Esophagus muscularis mucosa (tissue), 4 donors: ENCODE measurements around the gene FCAMR. TPM values are rescaled to one million over a fixed set of nuclear protein-coding genes. Genes with fewer than 3 reads are reported as not detected.

ENCODE experiments used
- DNase-seq: peaks from one replicate; pipeline ENCODE4 v3.0.0-alpha.2; 2017; ENCODE audit errors: extremely low spot score
- H3K27ac ChIP-seq, 4 donors: fragments of 200-600 bp; sonication (generic); replicated peaks in 1 of 4; 1 replicate in 3 of 4; 2 replicates in 1 of 4; pipeline ENCODE4 v1.5.1; 2016 to 2019; ENCODE audit warnings: mild to moderate bottlenecking in 1 of 4
- H3K27me3 ChIP-seq, 4 donors: fragments of 200-600 bp; sonication (generic); one replicate each; pipeline versions ENCODE4 v1.5.1 to v1.6.0; 2016 to 2019
- H3K36me3 ChIP-seq, 4 donors: fragments of 200-600 bp; sonication (generic); one replicate each; pipeline ENCODE4 v1.5.1; 2016 to 2019
- H3K4me1 ChIP-seq, 4 donors: fragments of 200-600 bp; sonication (generic); one replicate each; pipeline ENCODE4 v1.5.1; 2016 to 2019
- H3K4me3 ChIP-seq, 4 donors: fragments of 200-600 bp; sonication (generic); 1 replicate in 2 of 4; 2 replicates in 2 of 4; pipeline ENCODE4 v1.5.1; 2016 to 2019; ENCODE audit warnings: mild to moderate bottlenecking in 4 of 4, moderate library complexity in 1 of 4
- H3K9me3 ChIP-seq, 4 donors: fragments of 200-600 bp; sonication (generic); 1 replicate in 3 of 4; 2 replicates in 1 of 4; pipeline ENCODE4 v1.5.1; 2016 to 2019
- CTCF ChIP-seq, 3 experiments: fragments of 200-600 bp in 2 of 3; fragments of 450-650 bp in 1 of 3; sonication (generic) in 2 of 3; IDR thresholded peaks; one replicate each; pipeline ENCODE4 v1.5.1; 2017 to 2019; ENCODE audit warnings: antibody characterized with exemption in 3 of 3, mild to moderate bottlenecking in 2 of 3, moderate library complexity in 1 of 3
- EP300 ChIP-seq: sonication (generic); formaldehyde crosslinking; IDR thresholded peaks from one replicate; pipeline ENCODE4 v1.6.1; 2017; ENCODE audit warnings: antibody characterized with exemption
- POLR2A ChIP-seq: fragments of 450-650 bp; IDR thresholded peaks from one replicate; pipeline ENCODE4 v1.6.1; 2017; ENCODE audit warnings: antibody characterized with exemption, moderate library complexity, mild to moderate bottlenecking, low read depth
- POLR2AphosphoS5 ChIP-seq, 2 donors: sonication (generic); formaldehyde crosslinking; IDR thresholded peaks; one replicate each; pipeline ENCODE4 v1.6.1; 2017; ENCODE audit warnings: antibody characterized with exemption in 2 of 2
- WGBS: methylation state at CpG from one replicate; pipeline ENCODE4 v1.1.5; 2018; 5-methylcytosine and 5-hydroxymethylcytosine counted together
- intact Hi-C: fragments of 100-400 bp; cut with DNase I; formaldehyde crosslinking; loops from one replicate; pipeline ENCODE4 v1.15.1; 2023
- total RNA-seq, 4 donors: library from RNA; depleted of rRNA; stranded (reverse); fragments of >200 nt; gene quantifications; one replicate each; pipeline versions ENCODE4 v1.1.0 to v1.2.1, GENCODE V29; 2016

FCAMR gene
- total RNA-seq, 4 donors from 2014 or later = not detected

GRCh38 chr1:207010726-207011125, 40.5 kb upstream of the FCAMR start:
- H3K9me3 ChIP-seq = no peaks in the 10 kb centered on the region
- WGBS = 97% methylated on average over 2 of the region's 2 CpGs
- DNase-seq = no peak
- intact Hi-C loops = no loop called here
- H3K36me3 ChIP-seq = no peaks in the 10 kb centered on the region
- H3K4me1 ChIP-seq = peaks cover 0 to 4% (median 2%) of the 10 kb centered on the region in 4 donors
- no peak overlapping the region for H3K27ac ChIP-seq
- TF ChIP-seq POLR2A (no peak), POLR2AphosphoS5 (IDR thresholded peaks at IDR 0.05) (no peak), CTCF (IDR thresholded peaks at IDR 0.05) (no peak), EP300 (no peak)
- peaks cover 0 to 3% (median 0%) of the 10 kb centered on the region in 4 donors for H3K27me3 ChIP-seq
- no peak overlapping the region for H3K4me3 ChIP-seq

- Histone ChIP-seq H3K4me3 (no peak overlapping the region), H3K36me3 (no peaks in the 10 kb centered on the region), H3K27me3 (peaks cover 0 to 3% (median 0%) of the 10 kb centered on the region in 4 donors), H3K4me1 (peaks cover 0 to 4% (median 2%) of the 10 kb centered on the region in 4 donors), H3K27ac (no peak overlapping the region), H3K9me3 (no peaks in the 10 kb centered on the region)
- TF ChIP-seq POLR2AphosphoS5 (IDR thresholded peaks at IDR 0.05) = no peak
- no peak for TF ChIP-seq CTCF (IDR thresholded peaks at IDR 0.05)
- TF ChIP-seq EP300 = no peak
- TF ChIP-seq POLR2A = no peak
- 74% methylated on average over 7 of the region's 7 CpGs for WGBS
- DNase-seq = no peak
- intact Hi-C loops = no loop called here
Observed at GRCh38 chr1:207009945-207010344, 39.7 kb upstream of the FCAMR start.

- TF ChIP-seq CTCF (IDR thresholded peaks at IDR 0.05) = no peak
- Histone ChIP-seq H3K9me3 (no peaks in the 10 kb centered on the region), H3K27me3 (peaks cover 0 to 3% (median 0%) of the 10 kb centered on the region in 4 donors), H3K36me3 (no peaks in the 10 kb centered on the region), H3K4me1 (peaks cover 0 to 4% (median 2%) of the 10 kb centered on the region in 4 donors), H3K4me3 (no peak overlapping the region), H3K27ac (no peak overlapping the region)
- DNase-seq = no peak
- intact Hi-C loops = no loop called here
- 92% methylated on average over 10 of the region's 10 CpGs for WGBS
Observed at GRCh38 chr1:207009182-207009850, 39.1 kb upstream of the FCAMR start.

GRCh38 chr1:207007352-207008033, 37.2 kb upstream of the FCAMR start:
- Histone ChIP-seq H3K27ac (no peak overlapping the region), H3K4me1 (peaks cover 0 to 4% (median 2%) of the 10 kb centered on the region in 4 donors), H3K36me3 (no peaks in the 10 kb centered on the region), H3K4me3 (no peak overlapping the region), H3K27me3 (peaks cover 0 to 3% (median 0%) of the 10 kb centered on the region in 4 donors), H3K9me3 (no peaks in the 10 kb centered on the region)
- 52% methylated on average over 5 of the region's 5 CpGs for WGBS
- intact Hi-C loops = no loop called here
- TF ChIP-seq POLR2AphosphoS5 (IDR thresholded peaks at IDR 0.05) = peak in 1 of 2 donors; percentile 24
- TF ChIP-seq POLR2A = no peak
- no peak for TF ChIP-seq CTCF (IDR thresholded peaks at IDR 0.05)
- DNase-seq = no peak
